HepG2 (cell line): ENCODE results near the gene GBE1. TPM values are rescaled to one million over a fixed set of nuclear protein-coding genes. Genes with fewer than 3 reads are reported as not detected.

Experiments used
- ATAC-seq: fragments of 200-7000 bp; cut with Tn5 transposase; 3 replicates; pipeline ENCODE4 v1.9.1; 2020; ENCODE audit warnings: mild to moderate bottlenecking, moderate library complexity
- BruUV-seq: library from RNA; stranded (reverse); fragments of 400-500 nt; replicated peaks from 2 replicates; lab custom pipeline; 2021; lab: Mats Ljungman, UMichigan
- CTCF ChIA-PET: fragments of 300-600 bp; formaldehyde crosslinking; extraction: SDS; loops from one replicate; lab custom pipeline; 2021; ENCODE audit warnings: low total read pairs, inconsistent platforms, low intra/inter-chr PET ratio; lab: Yijun Ruan, JAX
- POLR2A ChIA-PET: fragments of 350-600 bp; sonication (Branson Sonifier 250); formaldehyde crosslinking; loops from one replicate; lab custom pipeline; 2020; ENCODE audit warnings: antibody characterized with exemption, inconsistent platforms; lab: Yijun Ruan, JAX
- DNase-seq: peaks from one replicate; pipeline ENCODE4 v3.0.0-alpha.2; 2015; ENCODE audit warnings: low spot score
- FAIRE-seq: peaks from 3 replicates; lab custom pipeline; 2011; peaks lifted over from hg19 to GRCh38; lab: Jason Lieb, UNC
- H2AFZ ChIP-seq: one replicate; pipeline ENCODE4 v1.6.1; 2011; ENCODE audit warnings: low read length, inconsistent platforms
- H3K27ac ChIP-seq: fragments of 300-600 bp; 3 replicates; pipeline ENCODE4 v1.8.0; 2011; ENCODE audit warnings: mixed run types, mild to moderate bottlenecking, mixed read lengths, low read length, inconsistent platforms; ENCODE audit not compliant: insufficient read depth; ENCODE audit errors: extremely low read length
- H3K27me3 ChIP-seq, 2 experiments: fragments of 200-600 bp in 1 of 2; 2 replicates in 1 of 2; 3 replicates in 1 of 2; pipeline versions ENCODE4 v1.6.0 to v1.8.0; 2011; ENCODE audit warnings: low read length in 2 of 2, mild to moderate bottlenecking in 2 of 2, moderate library complexity in 2 of 2, inconsistent platforms in 1 of 2; ENCODE audit not compliant: insufficient read depth in 2 of 2, control insufficient read depth in 1 of 2
- H3K36me3 ChIP-seq, 2 experiments: fragments of 200-600 bp in 1 of 2; replicated peaks in 1 of 2; 2 replicates in 1 of 2; 3 replicates in 1 of 2; pipeline versions ENCODE4 v1.5.1 to v1.8.0; 2011; ENCODE audit warnings: low read length in 2 of 2, inconsistent platforms in 1 of 2; ENCODE audit not compliant: insufficient read depth in 2 of 2, control insufficient read depth in 1 of 2
- H3K4me1 ChIP-seq: 2 replicates; pipeline ENCODE4 v1.5.1; 2012; ENCODE audit warnings: low read length, inconsistent platforms; ENCODE audit not compliant: insufficient read depth
- H3K4me2 ChIP-seq: 2 replicates; pipeline ENCODE4 v1.6.0; 2011; ENCODE audit warnings: low read depth, low read length, inconsistent platforms
- H3K4me3 ChIP-seq, 3 experiments: fragments of 200-600 bp in 1 of 3; sonication (generic), shearing (Covaris generic) in 1 of 3; replicated peaks in 1 of 3; 2 replicates each; pipeline ENCODE4 v1.5.1; 2011 to 2016; ENCODE audit warnings: low read length in 3 of 3, inconsistent platforms in 2 of 3, low read depth in 2 of 3, mild to moderate bottlenecking in 2 of 3, control low read depth in 1 of 3, mixed read lengths in 1 of 3; ENCODE audit not compliant: insufficient read depth in 1 of 3
- H3K79me2 ChIP-seq: one replicate; pipeline ENCODE4 v1.6.1; 2011; ENCODE audit warnings: low read length, inconsistent platforms; ENCODE audit not compliant: insufficient read depth
- H3K9ac ChIP-seq: 2 replicates; pipeline ENCODE4 v1.6.0; 2011; ENCODE audit warnings: mild to moderate bottlenecking, low read depth, low read length, inconsistent platforms; ENCODE audit not compliant: insufficient read depth
- H3K9me3 ChIP-seq: 2 replicates; pipeline ENCODE4 v1.5.1; 2012; ENCODE audit warnings: mild to moderate bottlenecking, low read length
- H4K20me1 ChIP-seq: 2 replicates; pipeline ENCODE4 v1.6.0; 2011; ENCODE audit warnings: inconsistent platforms, mild to moderate bottlenecking, low read length, moderate library complexity; ENCODE audit not compliant: insufficient read depth
- FOXC1 ChIP-seq: sonication (generic); formaldehyde crosslinking; IDR thresholded peaks from 2 replicates; pipeline ENCODE4 v1.8.0; 2022; ENCODE audit warnings: mild to moderate bottlenecking, missing genetic modification reagents, borderline replicate concordance
- HNRNPUL1 ChIP-seq: fragments of 200-400 bp; formaldehyde crosslinking; IDR thresholded peaks from 2 replicates; pipeline ENCODE4 v1.6.1; 2017; ENCODE audit warnings: low read depth, mild to moderate bottlenecking, low read length, moderate library complexity
- NFKB2 ChIP-seq: sonication (generic); formaldehyde crosslinking; IDR thresholded peaks from 2 replicates; pipeline ENCODE4 v1.4.0; 2020; ENCODE audit warnings: missing genetic modification reagents, borderline replicate concordance
- REST ChIP-seq, 2 experiments: IDR thresholded peaks; 2 replicates each; pipeline ENCODE4 v1.6.1; 2011 to 2012; ENCODE audit warnings: low read length in 2 of 2, borderline replicate concordance in 1 of 2, low read depth in 1 of 2, mild to moderate bottlenecking in 1 of 2, moderate library complexity in 1 of 2
- ZIK1 ChIP-seq: sonication (generic); formaldehyde crosslinking; IDR thresholded peaks from 2 replicates; pipeline ENCODE4 v1.5.0; 2020; ENCODE audit warnings: mild to moderate bottlenecking, low read depth, missing genetic modification reagents, borderline replicate concordance
- ZNF619 ChIP-seq: sonication (generic); formaldehyde crosslinking; IDR thresholded peaks from 2 replicates; pipeline ENCODE4 v1.4.0; 2020; ENCODE audit warnings: mild to moderate bottlenecking, missing genetic modification reagents
- WGBS: methylation state at CpG from one replicate; pipeline ENCODE4 v1.1.6; 2017; ENCODE audit warnings: low lambda C conversion rate; 5-methylcytosine and 5-hydroxymethylcytosine counted together
- in situ Hi-C: cut with HindIII; loops from 2 replicates; pipeline ENCODE4 v1.10.0; 2017; ENCODE audit warnings: low pct_unique_long_range_greater_than_20kb; ENCODE audit not compliant: extremely low pct_ligation_motif_present
- intact Hi-C: fragments of 100-400 bp; cut with micrococcal nuclease; formaldehyde crosslinking; loops from one replicate; pipeline ENCODE4 v1.10.0; 2022; ENCODE audit not compliant: unreplicated experiment
- polyA plus RNA-seq, 8 experiments: library from polyadenylated mRNA; depleted of rRNA in 3 of 8; stranded (reverse) in 7 of 8; unstranded in 1 of 8; fragments of >200 nt; fragmentation: Illumina TruSeq in 4 of 8; extraction: Trizol in 4 of 8; gene quantifications; 2 replicates each; pipeline versions ENCODE4 v1.2.1 to v1.2.3, GENCODE V29; 2011 to 2016; ENCODE audit warnings: low read depth in 4 of 8, missing spikeins in 1 of 8, mixed read lengths in 1 of 8; ENCODE audit not compliant: insufficient read depth in 1 of 8
- total RNA-seq, 5 experiments: library from RNA; depleted of rRNA; stranded (reverse); fragments of >200 nt; fragmentation: Illumina TruSeq; extraction: Trizol; gene quantifications; 2 replicates each; pipeline ENCODE4 v1.2.3, GENCODE V29; 2016; ENCODE audit warnings: low read depth in 1 of 5

Gene GBE1
- total and polyA plus RNA-seq, 2 of the 13 experiments (the other 11 are each of a cell fraction or from before 2014, with no cell fraction given), result 22.9 to 36.1 TPM

GRCh38 chr3:81793410-81793809 lies 32.0 kb upstream of the GBE1 start:
- Histone ChIP-seq H3K9me3 (no peaks in the 10 kb centered on the region), H3K4me2 (no peak overlapping the region), H3K9ac (no peak overlapping the region), H4K20me1 (no peaks in the 10 kb centered on the region), H3K27me3 (no peaks in the 10 kb centered on the region), H3K36me3 (no peaks in the 10 kb centered on the region), H3K27ac (no peak overlapping the region), H3K4me1 (no peaks in the 10 kb centered on the region), H3K79me2 (no peaks in the 10 kb centered on the region), H3K4me3 (no peak overlapping the region), H2AFZ (no peak overlapping the region)
- ATAC-seq (no peak), DNase-seq (no peak), FAIRE-seq (no peak)
- ChIA-PET POLR2A (no interaction called here), CTCF (no interaction called here)
- BruUV-seq, result no TSS peak
- no peak for TF ChIP-seq FOXC1 (CRISPR knock-in tag)
- TF ChIP-seq HNRNPUL1, result no peak
- no peak for TF ChIP-seq ZNF619 (CRISPR knock-in tag)
- no peak for TF ChIP-seq REST (IDR thresholded peaks at IDR 0.05; ENCODE audit: borderline replicate concordance in 1 of 2, low read depth in 1 of 2, low read length in 2 of 2)
- intact Hi-C loops (no loop called here), in situ Hi-C loops (no loop called here)

- H3K27me3 ChIP-seq, result no peaks in the 10 kb centered on the region
- no peaks in the 10 kb centered on the region for H4K20me1 ChIP-seq
- FAIRE-seq, result no peak
- no peak overlapping the region for H3K9ac ChIP-seq
- ChIA-PET POLR2A (no interaction called here), CTCF (no interaction called here)
- DNase-seq, result no peak
- H3K4me3 ChIP-seq, result no peak overlapping the region
- intact Hi-C loops, result no loop called here
- no peak for ATAC-seq
- 34% methylated on average over 3 of the region's 3 CpGs for WGBS
- H3K4me1 ChIP-seq, result no peaks in the 10 kb centered on the region
- no peak overlapping the region for H2AFZ ChIP-seq
- TF ChIP-seq ZIK1 (CRISPR knock-in tag) (no peak), NFKB2 (no peak)
- TF ChIP-seq, all 625 proteins: peak for 0
- Histone ChIP-seq H3K9me3 (no peaks in the 10 kb centered on the region), H3K36me3 (no peaks in the 10 kb centered on the region), H3K4me2 (no peak overlapping the region), H3K27ac (no peak overlapping the region), H3K79me2 (no peaks in the 10 kb centered on the region)
- BruUV-seq, result no TSS peak
- in situ Hi-C loops, result no loop called here
Observed at GRCh38 chr3:81790117-81790516, 28.7 kb upstream of the GBE1 start.
